Endothelial cell of umbilical vein (primary cell): ENCODE data around the gene NELFB. TPM values are rescaled to one million over a fixed set of nuclear protein-coding genes. Genes with fewer than 3 reads are reported as not detected.
A peak's percentile ranks its signal among the peaks of the same experiment; 100 is the strongest.
"Not testable (repeated sequence)": the region's sequence is repeated elsewhere in the genome, so short reads cannot be mapped to it uniquely, and the experiment has no call there.

Experiments used
- BruUV-seq: library from RNA; stranded (reverse); fragments of 400-500 nt; replicated peaks from 2 replicates; lab custom pipeline; 2021; lab: Mats Ljungman, UMichigan
- CTCF ChIA-PET: fragments of 300-600, 350-600 bp; sonication (Branson Sonifier 250); formaldehyde crosslinking; loops from one replicate; lab custom pipeline; 2021; ENCODE audit warnings: antibody characterized with exemption, inconsistent platforms; lab: Charles Lee
- POLR2A ChIA-PET: fragments of 300-600, 350-600 bp; sonication (Branson Sonifier 250); formaldehyde crosslinking; loops from one replicate; lab custom pipeline; 2021; ENCODE audit warnings: antibody characterized with exemption, inconsistent platforms; lab: Charles Lee
- DNase-seq: peaks from one replicate; pipeline ENCODE4 v3.0.0-alpha.2; 2011; ENCODE audit warnings: low read depth, low spot score
- FAIRE-seq: peaks from 2 replicates; lab custom pipeline; 2011; peaks lifted over from hg19 to GRCh38; lab: Jason Lieb, UNC
- H2AFZ ChIP-seq: 2 replicates; pipeline ENCODE4 v1.6.0; 2012; ENCODE audit warnings: low read depth, low read length, control low read depth, inconsistent platforms
- H3K27ac ChIP-seq: 2 replicates; pipeline ENCODE4 v1.5.1; 2011; ENCODE audit warnings: low read depth, mild to moderate bottlenecking, control low read depth, low read length, moderate library complexity; ENCODE audit not compliant: insufficient read depth
- H3K27me3 ChIP-seq, 2 experiments: 2 replicates each; pipeline versions ENCODE4 v1.6.0 to v1.6.1; 2011; ENCODE audit warnings: low read length in 2 of 2, mixed read lengths in 1 of 2; ENCODE audit not compliant: control insufficient read depth in 2 of 2, insufficient read depth in 2 of 2
- H3K36me3 ChIP-seq, 2 experiments: 2 replicates in 1 of 2; 3 replicates in 1 of 2; pipeline ENCODE4 v1.5.1; 2011; ENCODE audit warnings: low read length in 2 of 2, mild to moderate bottlenecking in 1 of 2, moderate library complexity in 1 of 2; ENCODE audit not compliant: control insufficient read depth in 2 of 2, insufficient read depth in 2 of 2; ENCODE audit errors: extremely low read depth in 1 of 2
- H3K4me1 ChIP-seq: 3 replicates; pipeline ENCODE4 v1.5.1; 2011; ENCODE audit warnings: mild to moderate bottlenecking, low read length; ENCODE audit not compliant: control insufficient read depth, insufficient read depth; ENCODE audit errors: extremely low read depth
- H3K4me2 ChIP-seq: 2 replicates; pipeline ENCODE4 v1.6.1; 2011; ENCODE audit warnings: low read length, control low read depth, mixed read lengths; ENCODE audit not compliant: insufficient read depth
- H3K4me3 ChIP-seq, 3 experiments: fragments of 200-600 bp in 1 of 3; sonication (generic), shearing (Covaris generic) in 1 of 3; replicated peaks in 1 of 3; 2 replicates each; pipeline ENCODE4 v1.5.1; 2011 to 2016; ENCODE audit warnings: control low read depth in 3 of 3, low read length in 3 of 3, mild to moderate bottlenecking in 2 of 3, inconsistent platforms in 1 of 3, low read depth in 1 of 3, moderate library complexity in 1 of 3; ENCODE audit not compliant: insufficient read depth in 1 of 3
- H3K79me2 ChIP-seq: 2 replicates; pipeline ENCODE4 v1.6.0; 2012; ENCODE audit warnings: low read length, inconsistent platforms; ENCODE audit not compliant: control insufficient read depth, insufficient read depth
- H3K9ac ChIP-seq: replicated peaks from 2 replicates; pipeline ENCODE3; 2011; ENCODE audit warnings: low read length, control low read depth; ENCODE audit not compliant: insufficient read depth; ENCODE audit errors: extremely low read depth
- H3K9me1 ChIP-seq: replicated peaks from 3 replicates; pipeline ENCODE4 v1.6.0; 2011; ENCODE audit warnings: mild to moderate bottlenecking, low read length; ENCODE audit not compliant: control insufficient read depth, insufficient read depth; ENCODE audit errors: extremely low read depth
- H3K9me3 ChIP-seq: replicated peaks from 2 replicates; pipeline ENCODE4 v1.5.1; 2012; ENCODE audit warnings: low read length, inconsistent platforms; ENCODE audit not compliant: control insufficient read depth, insufficient read depth
- H4K20me1 ChIP-seq: replicated peaks from 2 replicates; pipeline ENCODE3; 2011; ENCODE audit warnings: mild to moderate bottlenecking, low read length; ENCODE audit not compliant: control insufficient read depth, insufficient read depth; ENCODE audit errors: extremely low read depth
- CTCF ChIP-seq, 2 donors: IDR thresholded peaks; 1 replicate in 1 of 2; 2 replicates in 1 of 2; pipeline ENCODE4 v1.5.1; 2011; ENCODE audit warnings: low read length in 2 of 2, mild to moderate bottlenecking in 2 of 2, moderate library complexity in 2 of 2, control low read depth in 1 of 2, inconsistent platforms in 1 of 2, low read depth in 1 of 2; ENCODE audit not compliant: insufficient read depth in 1 of 2; ENCODE audit errors: extremely low read depth in 1 of 2
- GATA2 ChIP-seq: IDR thresholded peaks from 2 replicates; pipeline ENCODE4 v1.7.0; 2011; ENCODE audit warnings: low read depth, mild to moderate bottlenecking, moderate library complexity, mixed read lengths, low read length; ENCODE audit not compliant: insufficient read length, insufficient read depth
- dilution Hi-C: fragments of 300-500 bp; cut with MboI; formaldehyde crosslinking; loops from one replicate; pipeline ENCODE4 v1.15.0; 2019; ENCODE audit warnings: low sequenced_read_pairs; ENCODE audit not compliant: extremely low pct_ligation_motif_present
- intact Hi-C: fragments of 100-400 bp; cut with micrococcal nuclease; formaldehyde crosslinking; loops from one replicate; pipeline ENCODE4 v1.10.0; 2022
- polyA plus RNA-seq, 4 experiments: library from polyadenylated mRNA; depleted of rRNA in 3 of 4; stranded (reverse) in 3 of 4; unstranded in 1 of 4; fragments of >200 nt; gene quantifications; 2 replicates each; pipeline versions ENCODE4 v1.2.1 to v1.2.3, GENCODE V29; 2011 to 2012; ENCODE audit warnings: missing spikeins in 1 of 4
- total RNA-seq: library from RNA; stranded (reverse); gene quantifications from 2 replicates; pipeline ENCODE4 v1.2.3, GENCODE V29; 2021

The NELFB gene
- total and polyA plus RNA-seq, 2 donors (not counting 3 experiments of a cell fraction or from before 2014, with no cell fraction given), result 62.3 to 76.1 TPM

GRCh38 chr9:137239541-137240200 is 15.5 kb upstream of the NELFB start:
- H3K9me1 ChIP-seq, FAIRE-seq, H4K20me1 ChIP-seq, H3K9me3 ChIP-seq, H3K27me3 ChIP-seq, DNase-seq, dilution Hi-C loops, H2AFZ ChIP-seq: not testable (repeated sequence)
- TSS peak; percentile 19 for BruUV-seq
- Histone ChIP-seq H3K4me1 (peaks cover 13% of the 10 kb centered on the region), H3K27ac (peak overlapping the region; percentile 71), H3K36me3 (peaks cover 6 to 16% of the 10 kb centered on the region in 2 experiments), H3K9ac (peak overlapping the region; percentile 62), H3K4me3 (peak overlapping the region; percentile 51 to 76 (median 65)), H3K79me2 (peaks cover 25% of the 10 kb centered on the region), H3K4me2 (peak overlapping the region; percentile 71)
- intact Hi-C loops, result loop anchor here (1.0 to 5.0 kb wide), 3 partner anchors 16 to 452 kb away; partner anchors contain the start of genes NELFB and TPRN
- ChIA-PET CTCF (interaction anchor here (1.1 to 2.1 kb wide), 7 partner anchors 12 to 193 kb away, joined by 3 to 7 read pairs (median 4); partner anchors contain the start of genes DPP7, NELFB, NRARP and RNF224), POLR2A (interaction anchor here (0.5 to 5.0 kb wide), 8 partner anchors 13 to 248 kb away, joined by 4 to 66 read pairs (median 8); partner anchors contain the start of genes ANAPC2, MAN1B1, NELFB and PAXX)

- TF ChIP-seq CTCF (IDR thresholded peaks at IDR 0.05; ENCODE audit: extremely low read depth in 1 of 2, insufficient read depth in 1 of 2, low read depth in 1 of 2, low read length in 2 of 2) (peak in 1 of 2 donors; percentile 12), GATA2 (no peak)
- DNase-seq (peak; percentile 75), FAIRE-seq (no peak)
- H4K20me1 ChIP-seq, result no peaks in the 10 kb centered on the region
- no peaks in the 10 kb centered on the region for H3K9me1 ChIP-seq
- dilution Hi-C loops, result no loop called here
- H3K4me3 ChIP-seq, result peak overlapping the region; percentile 51 to 76 (median 65)
- ChIA-PET POLR2A (interaction anchor here (0.5 to 5.0 kb wide), 27 partner anchors 9 to 430 kb away, joined by 3 to 66 read pairs (median 5); partner anchors contain the start of genes ANAPC2, MAN1B1, NELFB and PAXX), CTCF (interaction anchor here (1.0 to 2.1 kb wide), 8 partner anchors 13 to 194 kb away, joined by 3 to 7 read pairs (median 4); partner anchors contain the start of genes DPP7, NELFB, NRARP and RNF224)
- peaks cover 25% of the 10 kb centered on the region for H3K79me2 ChIP-seq
- peak overlapping the region; percentile 62 for H3K9ac ChIP-seq
- intact Hi-C loops, result loop anchor here (1.0 to 2.0 kb wide), 2 partner anchors 15 to 40 kb away; partner anchors contain the start of genes NELFB and TPRN
- no peaks in the 10 kb centered on the region for H3K9me3 ChIP-seq
- H2AFZ ChIP-seq, result peak overlapping the region; percentile 57
- peak overlapping the region; percentile 71 for H3K4me2 ChIP-seq
- peak overlapping the region; percentile 71 for H3K27ac ChIP-seq
- H3K27me3 ChIP-seq, result no peaks in the 10 kb centered on the region
- BruUV-seq, result no TSS peak
- peaks cover 6 to 16% of the 10 kb centered on the region in 2 experiments for H3K36me3 ChIP-seq
- peaks cover 13% of the 10 kb centered on the region for H3K4me1 ChIP-seq
These were observed 14.7 kb upstream of the NELFB start for GRCh38 chr9:137240318-137240840.
